ENCODE data around the gene POMT1.
"Not testable (repeated sequence)": the region's sequence is repeated elsewhere in the genome, so short reads cannot be mapped to it uniquely, and the experiment has no call there.

POMT1 gene

GRCh38 chr9:131496844-131497405, 5.8 kb upstream of the POMT1 start:
- no peak for DNase-seq

- DNase-seq = no peak
These were observed 3.4 kb upstream of the POMT1 start for GRCh38 chr9:131499254-131499767.

DNA sequence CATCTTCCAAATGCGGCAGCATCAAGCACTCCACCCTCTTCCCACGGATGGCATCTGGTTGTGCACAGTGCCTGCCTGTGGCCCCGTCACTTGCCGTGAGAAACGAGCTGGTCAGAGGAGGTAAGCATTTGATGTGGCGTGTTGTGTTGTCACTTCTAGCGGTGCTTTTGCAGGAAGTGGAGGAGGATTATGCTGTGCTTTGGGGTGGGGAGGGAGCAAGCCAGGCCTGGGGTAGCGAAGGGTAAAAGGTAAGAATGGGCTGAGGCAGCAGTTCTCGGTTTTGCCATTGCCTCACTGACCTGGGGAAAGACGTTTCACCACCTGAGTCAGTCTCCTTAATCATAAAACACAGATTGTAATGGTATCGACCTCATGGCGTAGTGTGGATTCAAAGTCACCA, 2.3 kb upstream of the POMT1 start:
- DNase-seq = no peak

DNA sequence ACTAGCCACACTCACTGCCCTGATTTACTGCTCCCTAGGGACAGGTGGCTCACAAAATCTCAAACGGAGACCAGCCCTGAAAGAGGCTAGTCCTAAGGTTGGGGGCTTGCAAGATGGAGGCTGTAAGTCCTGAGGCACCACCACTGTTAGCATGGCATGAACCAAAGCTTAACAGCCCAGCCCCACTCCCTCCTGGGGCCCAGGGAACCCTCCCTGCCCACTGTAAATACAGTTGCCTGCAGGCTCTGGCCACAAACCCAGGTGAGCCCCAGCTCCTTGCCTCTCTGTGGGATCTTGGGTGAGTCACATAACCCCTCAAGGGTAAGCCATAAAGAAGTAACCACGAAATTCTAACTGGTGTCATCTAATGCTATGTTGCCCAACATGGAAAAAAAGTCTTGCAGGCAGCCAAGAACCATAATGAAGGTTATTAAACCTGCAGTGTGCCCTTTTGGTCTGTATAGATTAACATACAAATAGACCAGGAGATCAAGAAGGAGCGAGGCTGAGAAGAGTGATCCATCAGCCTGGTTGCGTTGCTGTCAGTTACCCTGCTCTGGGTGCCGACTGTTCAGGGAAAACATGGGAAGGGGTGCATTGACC, 1.7 kb upstream of the POMT1 start:
- no peak for DNase-seq

GRCh38 chr9:131503626-131504465, 1.1 kb downstream of the POMT1 start:
- DNase-seq = no peak

DNA sequence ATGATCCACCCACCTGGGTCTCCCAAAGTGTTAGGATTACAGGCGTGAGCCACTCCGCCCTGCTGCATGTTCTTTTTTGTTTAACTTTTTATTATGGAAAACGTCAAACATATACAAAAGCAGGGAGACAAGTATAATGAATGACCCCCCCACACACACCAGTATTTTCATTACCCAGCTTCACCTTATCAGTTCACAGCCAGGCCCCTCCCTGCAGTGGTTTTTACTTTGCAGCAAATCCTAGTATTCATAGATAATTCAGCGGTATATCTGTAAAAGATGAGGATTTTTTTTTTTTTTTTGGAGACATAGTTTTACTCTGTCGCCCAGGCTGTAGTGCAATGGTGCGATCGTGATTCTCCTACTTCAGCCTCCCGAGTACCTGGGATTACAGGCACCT, 2.3 kb downstream of the POMT1 start:
- DNase-seq = no peak

- DNase-seq = no peak
These were observed 8.7 kb downstream of the POMT1 start for GRCh38 chr9:131511416-131511815.

DNA sequence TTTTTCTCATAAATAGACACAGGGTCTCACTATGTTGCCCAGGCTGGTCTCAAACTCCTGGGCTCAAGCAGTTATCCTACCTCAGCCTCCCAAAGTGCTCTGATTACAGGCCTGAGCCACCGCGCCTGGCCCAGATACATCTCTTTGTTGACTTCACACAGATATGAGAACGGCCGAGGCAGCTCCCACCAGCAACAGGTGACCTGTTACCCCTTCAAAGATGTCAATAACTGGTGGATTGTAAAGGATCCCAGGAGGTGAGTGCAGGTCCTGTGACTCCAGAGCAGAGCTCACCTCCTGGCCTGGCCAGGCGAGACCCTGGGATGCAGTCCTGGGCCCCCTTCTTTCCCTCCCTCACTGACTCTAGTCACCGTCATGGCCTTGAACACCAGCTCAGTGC, 9.2 kb downstream of the POMT1 start:
- DNase-seq = no peak

DNA sequence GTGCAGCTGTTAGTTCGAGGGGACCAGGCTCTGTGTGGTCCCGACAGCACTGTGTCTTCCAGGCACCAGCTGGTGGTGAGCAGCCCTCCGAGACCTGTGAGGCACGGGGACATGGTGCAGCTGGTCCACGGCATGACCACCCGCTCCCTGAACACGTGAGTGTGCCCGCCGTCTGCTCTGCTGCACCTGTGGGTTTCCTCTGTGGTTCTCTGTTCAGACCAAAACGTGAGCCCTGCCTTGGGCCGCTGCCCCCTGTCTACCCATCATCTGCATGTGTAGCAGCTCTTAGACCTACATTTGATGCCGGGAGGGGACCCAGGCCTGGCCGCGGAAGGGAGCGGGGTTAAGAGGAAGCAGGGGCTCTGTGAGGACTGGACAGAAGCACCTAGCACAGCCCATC, 10.5 kb downstream of the POMT1 start:
- no peak for DNase-seq

DNA sequence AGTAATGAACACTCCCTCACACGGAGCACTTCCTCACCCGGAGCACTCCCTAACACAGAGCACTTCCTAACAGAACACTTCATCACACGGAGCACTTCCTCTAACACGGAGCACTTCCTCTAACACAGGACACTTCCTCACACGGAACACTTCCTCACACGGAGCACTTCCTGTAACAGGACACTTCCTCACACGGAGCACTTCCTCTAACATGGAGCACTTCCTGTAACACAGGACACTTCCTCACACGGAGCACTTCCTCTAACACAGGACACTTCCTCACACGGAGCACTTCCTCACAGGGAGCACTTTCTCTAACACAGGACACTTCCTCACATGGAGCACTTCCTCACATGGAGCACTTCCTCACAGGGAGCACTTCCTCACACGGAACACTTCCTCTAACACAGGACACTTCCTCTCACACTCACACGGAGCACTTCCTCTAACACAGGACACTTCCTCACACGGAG, 12.9 kb downstream of the POMT1 start:
- DNase-seq = not testable (repeated sequence)

- no peak for DNase-seq
These were observed 13.4 kb downstream of the POMT1 start for GRCh38 chr9:131516100-131516499.

DNA sequence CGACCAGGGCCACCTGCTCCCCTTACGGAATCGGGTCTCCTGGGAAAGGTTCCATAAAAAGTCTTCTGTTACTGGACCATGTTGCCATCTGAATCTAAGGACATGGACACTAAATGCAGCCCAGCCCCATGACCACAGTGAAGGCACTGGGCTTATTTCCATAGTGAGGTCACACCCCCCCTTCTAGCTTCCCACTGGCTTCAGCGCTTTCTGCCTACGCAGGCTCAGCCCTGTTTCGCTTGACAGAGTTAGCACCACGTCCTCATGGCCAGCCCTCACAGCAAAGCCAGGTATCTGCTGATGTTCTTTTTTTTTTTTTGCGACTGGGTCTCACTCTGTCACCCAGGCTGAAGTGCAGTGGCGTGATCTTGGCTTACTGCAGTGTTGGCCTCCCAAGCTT, 14.2 kb downstream of the POMT1 start:
- DNase-seq = no peak

- DNase-seq = no peak
These were observed 15.1 kb downstream of the POMT1 start for GRCh38 chr9:131517761-131518190.

GRCh38 chr9:131518553-131518952, 15.8 kb downstream of the POMT1 start:
- DNase-seq = no peak

DNA sequence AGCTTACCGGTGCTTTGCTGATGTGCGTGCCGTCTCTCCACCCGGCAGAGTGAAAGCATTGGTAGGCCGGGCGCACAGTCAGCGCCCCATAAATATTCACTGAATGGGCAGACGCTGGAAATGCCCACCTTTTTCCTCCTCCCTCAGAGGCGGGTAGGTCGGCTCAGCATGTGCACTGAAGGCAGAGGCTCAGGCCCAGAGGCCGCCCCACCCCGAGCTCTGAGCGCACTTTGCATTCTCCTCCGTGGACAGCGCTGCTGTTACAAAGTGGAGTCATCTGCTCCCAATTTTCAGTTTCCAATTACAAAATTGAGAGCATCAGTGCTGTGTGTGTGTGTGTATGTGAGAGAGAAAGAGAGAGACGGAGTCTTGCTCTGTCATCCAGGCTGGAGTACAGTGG, 17.8 kb downstream of the POMT1 start:
- DNase-seq = no peak

DNA sequence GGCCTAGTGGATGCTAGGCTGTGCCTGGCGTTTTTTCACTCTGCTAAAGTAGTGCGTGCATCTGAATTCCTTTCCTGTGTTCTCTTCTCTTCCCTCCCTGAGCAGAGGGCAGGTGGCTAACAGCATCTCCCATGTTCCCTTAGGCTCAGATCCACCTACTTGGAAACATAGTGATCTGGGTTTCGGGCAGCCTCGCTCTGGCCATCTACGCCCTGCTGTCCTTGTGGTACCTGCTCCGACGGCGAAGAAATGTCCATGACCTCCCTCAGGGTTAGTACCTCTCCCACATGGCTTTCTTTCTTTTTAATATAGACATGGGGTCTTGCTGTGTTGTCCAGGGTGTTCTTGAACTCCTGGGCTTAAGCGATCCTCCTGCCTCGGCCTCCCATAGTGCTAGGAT, 18.5 kb downstream of the POMT1 start:
- no peak for DNase-seq

DNA sequence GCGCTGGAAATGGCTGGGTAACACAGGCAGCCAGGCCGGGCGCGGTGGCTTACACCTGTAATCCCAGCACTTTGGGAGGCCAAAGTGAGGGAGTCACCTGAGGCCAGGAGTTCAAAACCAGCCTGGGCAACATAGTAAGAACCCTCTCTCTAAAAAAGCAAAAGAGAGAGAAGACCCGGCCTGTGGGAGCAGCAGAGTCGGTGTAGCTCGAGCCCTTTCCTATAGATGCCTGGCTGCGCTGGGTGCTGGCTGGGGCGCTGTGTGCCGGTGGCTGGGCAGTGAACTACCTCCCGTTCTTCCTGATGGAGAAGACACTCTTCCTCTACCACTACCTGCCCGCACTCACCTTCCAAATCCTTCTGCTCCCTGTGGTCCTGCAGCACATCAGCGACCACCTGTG, 19.1 kb downstream of the POMT1 start:
- no peak for DNase-seq

GRCh38 chr9:131522257-131523085, 19.8 kb downstream of the POMT1 start:
- DNase-seq = no peak

- DNase-seq = no peak
These were observed 20.3 kb downstream of the POMT1 start for GRCh38 chr9:131523086-131523388.

GRCh38 chr9:131523451-131524435, 21.0 kb downstream of the POMT1 start:
- DNase-seq = no peak

DNA sequence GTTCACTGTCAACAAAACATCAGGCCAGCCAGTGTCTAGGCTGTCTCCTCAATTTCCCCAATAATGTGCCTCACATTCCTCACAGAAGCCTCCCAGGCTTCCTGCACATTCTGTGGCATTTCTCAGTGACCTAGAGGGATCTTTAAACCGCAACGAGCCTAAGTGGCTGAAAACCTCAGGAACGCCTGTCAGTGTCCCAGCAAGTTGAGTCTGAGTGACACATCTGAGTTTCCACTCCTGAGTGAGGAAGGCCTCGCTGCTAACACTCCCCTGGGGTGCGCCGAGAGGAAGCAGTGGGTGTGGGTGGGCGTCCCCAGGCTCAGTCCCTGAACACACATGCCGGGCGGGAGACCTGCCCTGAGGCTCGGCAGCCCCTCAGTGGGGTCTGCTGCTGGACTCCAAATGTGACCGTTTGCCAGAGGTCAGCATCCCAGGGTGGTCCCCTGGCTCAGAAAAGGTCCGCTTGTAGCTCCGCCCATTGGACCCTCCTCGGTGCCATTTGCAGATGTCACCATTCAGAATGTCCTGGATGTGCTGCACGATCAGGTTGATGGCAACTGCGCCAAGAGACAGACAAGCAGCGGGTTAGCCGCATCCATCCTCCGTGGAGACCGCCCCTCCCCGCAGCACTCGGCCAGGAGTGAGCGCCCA, 22.1 kb downstream of the POMT1 start:
- no peak for DNase-seq

Measured in NCI-H1048 (cell line).